ENCODE results near the gene SNHG17.

GRCh38 chr20:38449046-38449445 lies 13.9 kb upstream of the SNHG17 start:
- TF ChIP-seq, protein P1, sequence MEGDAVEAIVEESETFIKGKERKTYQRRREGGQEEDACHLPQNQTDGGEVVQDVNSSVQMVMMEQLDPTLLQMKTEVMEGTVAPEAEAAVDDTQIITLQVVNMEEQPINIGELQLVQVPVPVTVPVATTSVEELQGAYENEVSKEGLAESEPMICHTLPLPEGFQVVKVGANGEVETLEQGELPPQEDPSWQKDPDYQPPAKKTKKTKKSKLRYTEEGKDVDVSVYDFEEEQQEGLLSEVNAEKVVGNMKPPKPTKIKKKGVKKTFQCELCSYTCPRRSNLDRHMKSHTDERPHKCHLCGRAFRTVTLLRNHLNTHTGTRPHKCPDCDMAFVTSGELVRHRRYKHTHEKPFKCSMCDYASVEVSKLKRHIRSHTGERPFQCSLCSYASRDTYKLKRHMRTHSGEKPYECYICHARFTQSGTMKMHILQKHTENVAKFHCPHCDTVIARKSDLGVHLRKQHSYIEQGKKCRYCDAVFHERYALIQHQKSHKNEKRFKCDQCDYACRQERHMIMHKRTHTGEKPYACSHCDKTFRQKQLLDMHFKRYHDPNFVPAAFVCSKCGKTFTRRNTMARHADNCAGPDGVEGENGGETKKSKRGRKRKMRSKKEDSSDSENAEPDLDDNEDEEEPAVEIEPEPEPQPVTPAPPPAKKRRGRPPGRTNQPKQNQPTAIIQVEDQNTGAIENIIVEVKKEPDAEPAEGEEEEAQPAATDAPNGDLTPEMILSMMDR (IDR thresholded peaks at IDR 0.05; ENCODE audit: insufficient read depth, low read length), result no peak
- TF ChIP-seq POLR2AphosphoS5 (IDR thresholded peaks at IDR 0.05; ENCODE audit: low read depth), result no peak
